Esophagus squamous epithelium (tissue), 4 donors: Measurements from ENCODE around the gene ZNF507.

ENCODE experiments used
- POLR2A ChIP-seq, 4 donors: fragments of 450-650 bp; IDR thresholded peaks; one replicate each; pipeline ENCODE4 v1.6.1; 2017; ENCODE audit warnings: antibody characterized with exemption in 4 of 4, mild to moderate bottlenecking in 4 of 4, moderate library complexity in 3 of 4
- TF ChIP-seq, protein P1 (sequence below), 6 experiments: fragments of 450-650 bp in 4 of 6; fragments of 200-600 bp in 2 of 6; sonication (generic) in 2 of 6; IDR thresholded peaks; one replicate each; pipeline ENCODE4 v1.5.1; 2016 to 2019; ENCODE audit warnings: antibody characterized with exemption in 6 of 6, mild to moderate bottlenecking in 4 of 6, moderate library complexity in 4 of 6

DNA sequence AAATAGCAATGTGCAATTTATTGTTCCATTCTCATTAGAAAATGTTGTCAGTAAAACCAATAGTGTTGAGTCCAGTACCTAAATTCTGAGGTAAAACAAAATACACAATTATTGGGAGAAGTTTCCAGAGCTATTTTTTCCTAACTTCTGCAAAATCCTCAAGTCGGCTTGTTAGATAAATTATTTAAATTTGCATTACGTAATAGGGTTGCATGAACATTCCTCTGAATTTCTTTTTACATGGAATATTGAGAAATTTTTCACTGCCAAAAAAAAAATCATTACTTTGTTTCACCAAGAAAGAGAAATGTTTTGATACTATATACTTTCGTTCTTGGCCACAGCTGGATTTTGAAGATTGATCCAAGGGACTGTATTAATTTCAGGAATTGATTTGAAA, 1.5 kb downstream of the ZNF507 start:
- TF ChIP-seq, protein P1, sequence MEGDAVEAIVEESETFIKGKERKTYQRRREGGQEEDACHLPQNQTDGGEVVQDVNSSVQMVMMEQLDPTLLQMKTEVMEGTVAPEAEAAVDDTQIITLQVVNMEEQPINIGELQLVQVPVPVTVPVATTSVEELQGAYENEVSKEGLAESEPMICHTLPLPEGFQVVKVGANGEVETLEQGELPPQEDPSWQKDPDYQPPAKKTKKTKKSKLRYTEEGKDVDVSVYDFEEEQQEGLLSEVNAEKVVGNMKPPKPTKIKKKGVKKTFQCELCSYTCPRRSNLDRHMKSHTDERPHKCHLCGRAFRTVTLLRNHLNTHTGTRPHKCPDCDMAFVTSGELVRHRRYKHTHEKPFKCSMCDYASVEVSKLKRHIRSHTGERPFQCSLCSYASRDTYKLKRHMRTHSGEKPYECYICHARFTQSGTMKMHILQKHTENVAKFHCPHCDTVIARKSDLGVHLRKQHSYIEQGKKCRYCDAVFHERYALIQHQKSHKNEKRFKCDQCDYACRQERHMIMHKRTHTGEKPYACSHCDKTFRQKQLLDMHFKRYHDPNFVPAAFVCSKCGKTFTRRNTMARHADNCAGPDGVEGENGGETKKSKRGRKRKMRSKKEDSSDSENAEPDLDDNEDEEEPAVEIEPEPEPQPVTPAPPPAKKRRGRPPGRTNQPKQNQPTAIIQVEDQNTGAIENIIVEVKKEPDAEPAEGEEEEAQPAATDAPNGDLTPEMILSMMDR (IDR thresholded peaks at IDR 0.05), result no peak
- TF ChIP-seq POLR2A (IDR thresholded peaks at IDR 0.05), result no peak
